Parathyroid adenoma (tissue), 2 donors: ENCODE measurements around the gene MATCAP1.

ENCODE experiments used
- H2AFZ ChIP-seq: fragments of 300-600 bp; sonication (generic); one replicate; pipeline ENCODE4 v1.7.0; 2017; ENCODE audit warnings: antibody characterized with exemption, mild to moderate bottlenecking
- H3K27ac ChIP-seq: fragments of 300-600 bp; sonication (generic); one replicate; pipeline ENCODE4 v1.7.0; 2017
- H3K27me3 ChIP-seq: fragments of 300-600 bp; sonication (generic); one replicate; pipeline ENCODE4 v1.7.0; 2017; ENCODE audit warnings: low read length; ENCODE audit not compliant: control insufficient read depth, insufficient read depth
- H3K36me3 ChIP-seq: fragments of 300-600 bp; sonication (generic); one replicate; pipeline ENCODE4 v1.7.0; 2017; ENCODE audit warnings: low read length; ENCODE audit not compliant: control insufficient read depth, insufficient read depth
- H3K4me1 ChIP-seq: fragments of 300-600 bp; sonication (generic); one replicate; pipeline ENCODE4 v1.7.0; 2017; ENCODE audit warnings: control low read depth
- H3K4me2 ChIP-seq: fragments of 300-600 bp; sonication (generic); one replicate; pipeline ENCODE4 v1.7.0; 2017; ENCODE audit warnings: low read length
- H3K4me3 ChIP-seq: fragments of 300-600 bp; sonication (generic); one replicate; pipeline ENCODE4 v1.7.0; 2017; ENCODE audit warnings: low read depth, low read length
- H3K79me2 ChIP-seq: fragments of 300-600 bp; sonication (generic); one replicate; pipeline ENCODE4 v1.7.0; 2017; ENCODE audit warnings: control low read depth
- H3K9ac ChIP-seq: fragments of 300-600 bp; sonication (generic); one replicate; pipeline ENCODE4 v1.7.0; 2017; ENCODE audit warnings: mild to moderate bottlenecking
- H3K9me3 ChIP-seq: fragments of 300-600 bp; sonication (generic); one replicate; pipeline ENCODE4 v1.7.0; 2017; ENCODE audit warnings: low read length; ENCODE audit not compliant: control insufficient read depth
- CTCF ChIP-seq: fragments of 300-600 bp; sonication (generic); IDR thresholded peaks from one replicate; pipeline ENCODE4 v1.7.0; 2017; ENCODE audit warnings: antibody characterized with exemption, mild to moderate bottlenecking
- donor health status: primary hyperparathyroidism.

The MATCAP1 gene

GRCh38 chr16:67197704-67198103 lies 13.9 kb upstream of the MATCAP1 start:
- H3K79me2 ChIP-seq: peaks cover 5% of the 10 kb centered on the region
- no peak overlapping the region for H3K4me3 ChIP-seq
- no peak overlapping the region for H2AFZ ChIP-seq
- no peak for TF ChIP-seq CTCF
- no peaks in the 10 kb centered on the region for H3K27me3 ChIP-seq
- H3K4me2 ChIP-seq: no peak overlapping the region
- peaks cover 22% of the 10 kb centered on the region for H3K4me1 ChIP-seq
- H3K9me3 ChIP-seq: no peaks in the 10 kb centered on the region
- H3K27ac ChIP-seq: peak overlapping the region; percentile 76
- H3K9ac ChIP-seq: no peak overlapping the region
- no peaks in the 10 kb centered on the region for H3K36me3 ChIP-seq

- Histone ChIP-seq H3K36me3 (no peaks in the 10 kb centered on the region), H3K27me3 (no peaks in the 10 kb centered on the region), H3K27ac (no peak overlapping the region), H3K4me1 (peaks cover 22% of the 10 kb centered on the region), H2AFZ (no peak overlapping the region), H3K4me2 (no peak overlapping the region), H3K9me3 (no peaks in the 10 kb centered on the region), H3K79me2 (peaks cover 10% of the 10 kb centered on the region), H3K4me3 (no peak overlapping the region), H3K9ac (no peak overlapping the region)
- TF ChIP-seq CTCF: no peak
Observed at GRCh38 chr16:67196881-67197280, 13.1 kb upstream of the MATCAP1 start.

- H3K4me1 ChIP-seq: peaks cover 22% of the 10 kb centered on the region
- H3K9ac ChIP-seq: no peak overlapping the region
- peaks cover 10% of the 10 kb centered on the region for H3K79me2 ChIP-seq
- no peak for TF ChIP-seq CTCF
- no peaks in the 10 kb centered on the region for H3K27me3 ChIP-seq
- H3K4me2 ChIP-seq: no peak overlapping the region
- H3K27ac ChIP-seq: no peak overlapping the region
- no peak overlapping the region for H3K4me3 ChIP-seq
- no peak overlapping the region for H2AFZ ChIP-seq
- H3K9me3 ChIP-seq: no peaks in the 10 kb centered on the region
- no peaks in the 10 kb centered on the region for H3K36me3 ChIP-seq
Observed at GRCh38 chr16:67195676-67196075, 11.9 kb upstream of the MATCAP1 start.

GRCh38 chr16:67194260-67194659 lies 10.5 kb upstream of the MATCAP1 start:
- Histone ChIP-seq H3K4me3 (no peak overlapping the region), H3K79me2 (peaks cover 10% of the 10 kb centered on the region), H3K4me1 (peaks cover 18% of the 10 kb centered on the region), H3K9me3 (no peaks in the 10 kb centered on the region), H2AFZ (no peak overlapping the region), H3K36me3 (no peaks in the 10 kb centered on the region), H3K27ac (no peak overlapping the region), H3K9ac (no peak overlapping the region), H3K27me3 (no peaks in the 10 kb centered on the region), H3K4me2 (no peak overlapping the region)
- TF ChIP-seq CTCF: no peak

GRCh38 chr16:67193536-67193935 lies 9.8 kb upstream of the MATCAP1 start:
- Histone ChIP-seq H3K36me3 (no peaks in the 10 kb centered on the region), H3K4me1 (peaks cover 14% of the 10 kb centered on the region)

More at GRCh38 chr16:67193536-67193935, 9.8 kb upstream of the MATCAP1 start:
- no peak overlapping the region for H2AFZ ChIP-seq
- no peak overlapping the region for H3K27ac ChIP-seq
- H3K27me3 ChIP-seq: no peaks in the 10 kb centered on the region
- no peak for TF ChIP-seq CTCF
- no peak overlapping the region for H3K4me3 ChIP-seq
- H3K4me2 ChIP-seq: no peak overlapping the region
- H3K9ac ChIP-seq: no peak overlapping the region
- peaks cover 10% of the 10 kb centered on the region for H3K79me2 ChIP-seq
- H3K9me3 ChIP-seq: no peaks in the 10 kb centered on the region
